GM21423 (cell line): Measurements from ENCODE around the gene BEND2.
"Not testable (repeated sequence)": the region's sequence is repeated elsewhere in the genome, so short reads cannot be mapped to it uniquely, and the experiment has no call there.

ENCODE experiments used
- ATAC-seq: cut with Tn5 transposase; IDR thresholded peaks from one replicate; pipeline ENCODE4 v1.9.1; 2021; ENCODE audit warnings: mild to moderate bottlenecking, moderate library complexity; ENCODE audit not compliant: unreplicated experiment

Gene BEND2

DNA sequence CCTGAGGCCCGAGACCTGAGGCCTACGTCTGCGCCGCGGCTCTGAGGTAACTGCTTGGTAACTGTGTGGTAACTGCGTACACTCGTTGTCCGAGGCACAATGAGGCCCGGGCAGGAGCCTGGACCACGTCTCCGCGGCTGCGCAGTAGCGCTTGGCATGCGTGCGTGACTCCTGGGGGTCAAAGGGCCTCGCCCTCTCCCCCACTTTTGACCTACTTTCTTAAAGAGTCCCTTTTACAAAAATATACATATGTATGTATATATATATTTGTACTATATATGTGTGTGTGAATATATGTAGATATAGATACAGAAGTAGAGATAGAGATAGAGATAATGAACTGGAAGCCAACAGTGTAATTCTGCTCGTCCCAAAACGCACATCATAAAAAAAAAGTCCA lies at the start of gene BEND2:
Gene BEND2 (minus strand): TSS at position 101 of the 400 bp plus-strand sequence. CDS start 136 bp downstream, outside the sequence.
- ATAC-seq: no peak

DNA sequence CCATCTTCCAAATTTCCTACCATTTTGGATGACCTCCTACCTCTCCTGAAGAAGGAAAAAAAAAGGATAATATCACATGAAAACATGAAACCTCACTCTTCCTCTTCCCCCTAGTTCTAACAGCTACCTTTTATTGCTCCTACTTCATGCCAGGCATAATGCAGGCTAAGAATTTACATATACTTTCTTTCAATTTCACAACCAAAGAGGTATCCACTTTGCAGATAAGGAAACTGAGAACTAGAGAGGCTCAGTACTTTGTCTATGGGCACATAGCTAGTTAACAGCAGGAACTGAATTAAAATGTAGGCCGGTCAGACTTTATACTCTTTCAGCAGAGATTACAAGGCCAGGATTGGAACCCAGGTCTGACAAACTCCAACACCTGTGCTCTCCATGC lies 34.4 kb upstream of the BEND2 start:
- no peak for ATAC-seq

DNA sequence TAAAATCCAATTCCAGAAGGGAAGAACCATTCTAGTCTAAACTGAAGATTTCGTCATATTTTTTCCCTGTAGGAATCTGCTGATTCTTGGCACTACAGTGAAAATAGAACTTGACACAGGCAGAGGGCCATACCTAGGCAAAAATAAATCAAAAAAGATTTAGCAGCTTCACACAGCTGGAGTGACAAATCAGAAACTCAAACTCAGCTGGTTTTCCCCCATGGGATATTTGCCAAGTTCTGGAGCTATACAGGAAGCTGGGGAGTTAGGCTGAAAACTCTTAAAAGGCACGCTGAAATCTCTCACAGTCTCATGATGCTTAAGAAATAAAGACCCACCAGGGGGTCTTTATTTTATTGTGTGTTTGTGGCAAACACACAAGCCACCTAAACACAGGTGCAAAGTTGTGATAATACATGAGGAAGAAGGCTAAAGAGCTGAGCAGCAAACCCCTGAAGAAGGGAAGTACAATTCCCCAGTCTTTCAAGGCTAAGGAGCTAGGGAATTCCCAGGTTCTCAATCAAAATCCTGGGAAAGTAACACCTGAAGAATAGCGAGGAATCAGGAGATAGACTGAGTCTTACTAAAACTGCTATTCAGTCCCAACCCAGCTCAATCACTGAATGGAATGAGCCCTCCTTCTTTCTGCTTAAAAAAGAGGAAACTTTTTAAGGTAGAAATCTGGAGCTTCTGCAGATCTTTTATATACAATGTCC lies 32.1 kb upstream of the BEND2 start:
- ATAC-seq: no peak

DNA sequence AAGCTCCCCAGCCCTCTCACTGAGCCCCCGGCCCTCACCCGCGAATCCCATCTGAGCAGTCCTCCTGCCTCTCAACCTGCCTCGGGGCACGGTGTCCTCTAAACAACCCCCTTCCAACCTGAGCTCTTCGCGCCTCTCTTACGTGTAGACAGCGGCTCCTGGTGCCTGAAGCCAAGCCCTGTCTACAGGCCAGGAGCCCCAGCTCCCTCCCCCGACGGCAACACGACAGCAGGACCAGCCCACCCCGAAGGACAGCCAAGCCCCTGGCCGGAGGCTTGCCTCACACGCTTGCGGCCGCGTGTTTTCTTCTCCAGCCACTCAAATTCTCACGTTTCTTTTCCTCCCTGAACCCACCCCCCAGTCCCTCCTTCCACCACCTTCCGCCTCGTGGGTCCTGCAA lies 9.0 kb upstream of the BEND2 start:
- not testable (repeated sequence) for ATAC-seq

DNA sequence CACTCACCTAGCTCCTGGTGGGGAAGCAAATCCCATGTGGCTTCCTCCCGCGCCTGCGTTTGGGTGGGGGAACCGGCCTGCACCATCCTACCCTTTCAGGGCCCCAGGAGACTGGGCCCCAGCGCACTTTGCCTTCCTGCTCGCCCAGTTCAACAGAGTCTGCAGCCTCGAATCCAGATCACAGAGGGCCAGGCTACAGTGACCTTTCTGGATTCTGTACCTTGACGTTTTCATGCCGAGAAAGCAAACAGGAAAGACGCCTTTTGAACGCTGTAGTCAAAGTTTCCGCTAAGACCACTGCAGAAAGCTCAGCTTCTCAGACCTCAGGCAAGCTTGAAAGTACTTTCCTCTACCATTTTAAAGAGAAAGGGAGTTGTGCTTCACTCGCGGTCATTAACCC lies 7.4 kb upstream of the BEND2 start:
- ATAC-seq: no peak

DNA sequence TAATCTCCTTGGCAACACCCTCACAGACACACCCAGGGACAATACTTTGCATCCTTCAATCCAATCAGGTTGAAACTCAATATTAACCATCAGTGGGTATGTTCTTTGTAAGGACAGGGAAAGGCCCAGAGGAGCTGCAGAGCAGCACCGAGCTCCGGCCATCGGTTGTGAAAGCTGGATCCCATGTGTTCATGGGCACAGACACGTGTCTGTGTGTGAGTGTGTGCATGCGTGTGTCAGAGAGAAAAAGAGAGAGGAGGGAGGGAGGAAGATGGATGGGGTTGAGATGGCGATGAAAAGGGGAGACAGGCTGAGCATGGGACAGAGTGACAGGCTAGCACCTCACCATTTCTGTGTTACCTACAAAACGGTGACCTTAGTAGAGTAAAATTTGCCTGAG lies 6.8 kb upstream of the BEND2 start:
- ATAC-seq: no peak

DNA sequence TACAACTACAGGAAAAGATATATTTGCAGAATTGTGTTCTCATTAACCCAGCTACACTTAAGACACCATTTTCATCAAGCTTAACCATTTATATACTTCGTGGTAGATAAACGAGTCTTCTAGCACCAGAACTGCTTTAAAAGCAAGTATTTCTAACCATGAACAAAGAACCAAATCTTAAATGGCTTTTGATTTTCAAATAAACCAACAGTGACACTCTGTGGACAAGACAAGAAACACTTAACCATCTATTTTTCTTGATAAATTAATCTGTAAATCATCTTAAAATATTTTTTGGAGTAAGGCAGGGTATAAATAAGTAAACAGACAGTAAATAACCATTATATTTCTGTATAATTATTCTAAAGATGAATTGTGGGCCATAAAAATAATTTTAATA lies 10.2 kb downstream of the BEND2 start:
- no peak for ATAC-seq

DNA sequence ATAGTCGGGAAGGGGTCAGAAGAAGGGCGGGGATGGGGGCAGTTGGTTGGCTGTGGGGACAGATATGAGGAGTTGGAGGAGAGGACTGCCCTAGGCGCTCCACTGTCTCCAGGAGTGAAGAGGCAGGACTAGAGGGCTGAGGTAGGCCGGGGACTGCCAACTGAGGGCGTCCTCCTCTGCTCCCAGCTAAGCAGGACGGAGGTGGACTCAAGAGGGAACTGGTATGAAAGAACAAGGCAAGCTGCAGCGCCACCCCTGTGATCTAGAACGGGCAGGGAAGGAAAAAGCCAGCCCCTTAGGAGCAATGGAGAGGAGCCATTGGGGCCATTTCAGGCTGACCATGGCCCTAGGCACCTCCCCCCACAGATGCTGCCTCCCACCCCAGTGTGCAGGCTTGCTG lies 14.0 kb downstream of the BEND2 start:
- ATAC-seq: no peak

DNA sequence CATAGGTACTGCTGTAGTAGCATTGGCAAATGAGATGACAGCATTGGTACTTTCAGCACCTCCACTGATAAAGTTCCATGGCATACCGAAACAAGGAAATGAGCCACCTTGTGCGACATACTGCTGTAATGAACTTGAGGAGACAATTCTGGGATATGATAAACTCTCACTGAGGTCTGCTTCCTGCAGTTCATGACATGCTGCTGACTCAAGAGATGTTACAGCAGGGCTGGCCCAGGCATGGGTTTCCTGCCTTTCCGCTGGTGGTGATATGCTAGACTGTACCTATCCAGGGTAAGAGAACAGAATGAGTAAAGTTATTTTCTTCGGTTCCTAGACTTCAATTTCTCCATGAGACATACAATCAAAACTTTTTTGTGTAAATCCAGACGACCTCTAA lies 17.1 kb downstream of the BEND2 start:
- no peak for ATAC-seq

DNA sequence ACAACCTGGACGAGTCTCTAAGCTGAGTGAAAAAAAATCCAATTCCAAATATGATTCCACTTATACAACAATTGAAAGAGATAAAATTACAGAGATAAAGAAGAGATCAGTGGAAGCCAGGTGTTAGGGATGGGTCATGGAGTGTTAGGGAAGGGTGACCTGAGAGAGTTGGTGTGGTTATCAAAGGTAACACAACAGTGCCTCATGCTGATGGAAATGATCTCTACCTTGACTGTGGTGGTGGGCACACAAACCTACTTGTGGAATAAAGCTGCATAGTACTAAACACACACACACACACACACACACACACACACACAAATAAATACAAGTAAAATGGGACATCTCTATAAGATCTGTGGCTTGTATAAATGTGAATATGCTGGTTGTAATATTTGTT lies 26.0 kb downstream of the BEND2 start:
- ATAC-seq: no peak

DNA sequence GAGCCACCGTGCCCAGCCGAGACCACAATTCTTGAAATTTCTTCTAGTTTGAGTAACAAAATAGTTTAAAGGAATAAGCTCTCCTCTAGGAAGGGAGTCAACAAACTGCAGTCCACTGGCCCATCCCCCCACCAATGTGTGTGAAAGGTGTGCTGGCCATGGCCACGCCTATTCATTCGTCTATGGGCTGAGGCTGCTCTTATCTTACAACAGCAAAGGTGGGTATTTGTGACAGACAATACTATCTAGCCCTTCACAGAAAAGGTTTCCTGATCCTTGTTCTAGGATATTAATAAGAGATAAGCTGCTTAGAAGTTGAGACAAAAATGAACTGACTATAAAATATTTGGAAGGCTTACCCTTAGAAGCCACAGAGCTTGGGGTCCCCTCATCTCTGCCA lies 41.2 kb downstream of the BEND2 start:
- no peak for ATAC-seq

DNA sequence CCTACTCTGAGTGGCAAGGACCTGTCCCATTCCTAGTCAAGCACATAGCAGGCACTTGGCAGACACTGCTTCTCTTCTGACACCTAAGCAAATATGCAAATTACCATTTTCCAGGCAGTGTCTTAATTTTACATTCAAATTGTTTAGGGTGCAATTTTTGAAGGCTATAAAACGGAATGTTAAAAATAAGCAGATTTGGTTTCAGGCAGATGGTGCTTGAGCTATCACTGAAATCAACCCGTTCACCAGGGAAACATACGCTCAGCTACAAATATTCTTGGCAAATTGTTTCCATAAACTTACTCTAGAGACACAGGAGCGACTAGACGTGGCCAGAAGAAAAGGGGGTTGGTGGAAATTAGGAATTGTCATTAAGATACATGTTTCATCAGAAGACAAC lies 45.7 kb downstream of the BEND2 start:
- no peak for ATAC-seq

DNA sequence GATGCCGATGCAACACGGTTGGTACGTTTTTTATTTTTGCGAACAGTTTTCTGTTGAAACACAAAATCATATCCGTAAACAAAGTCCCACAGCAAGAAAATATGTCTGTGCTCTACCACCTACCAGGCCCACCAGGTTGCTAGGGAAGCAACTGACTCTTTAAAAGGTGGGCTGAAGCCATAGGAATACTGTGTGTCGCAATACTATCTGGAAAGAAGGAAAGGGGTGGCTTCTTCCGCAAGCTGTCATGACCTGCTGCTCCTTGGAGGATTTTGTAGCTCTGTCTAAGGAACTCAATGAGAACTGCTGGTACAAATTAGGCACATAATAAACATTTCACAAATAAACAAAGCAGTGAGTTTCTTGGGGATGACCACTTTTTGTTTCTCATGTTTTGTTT lies 46.5 kb downstream of the BEND2 start:
- no peak for ATAC-seq

DNA sequence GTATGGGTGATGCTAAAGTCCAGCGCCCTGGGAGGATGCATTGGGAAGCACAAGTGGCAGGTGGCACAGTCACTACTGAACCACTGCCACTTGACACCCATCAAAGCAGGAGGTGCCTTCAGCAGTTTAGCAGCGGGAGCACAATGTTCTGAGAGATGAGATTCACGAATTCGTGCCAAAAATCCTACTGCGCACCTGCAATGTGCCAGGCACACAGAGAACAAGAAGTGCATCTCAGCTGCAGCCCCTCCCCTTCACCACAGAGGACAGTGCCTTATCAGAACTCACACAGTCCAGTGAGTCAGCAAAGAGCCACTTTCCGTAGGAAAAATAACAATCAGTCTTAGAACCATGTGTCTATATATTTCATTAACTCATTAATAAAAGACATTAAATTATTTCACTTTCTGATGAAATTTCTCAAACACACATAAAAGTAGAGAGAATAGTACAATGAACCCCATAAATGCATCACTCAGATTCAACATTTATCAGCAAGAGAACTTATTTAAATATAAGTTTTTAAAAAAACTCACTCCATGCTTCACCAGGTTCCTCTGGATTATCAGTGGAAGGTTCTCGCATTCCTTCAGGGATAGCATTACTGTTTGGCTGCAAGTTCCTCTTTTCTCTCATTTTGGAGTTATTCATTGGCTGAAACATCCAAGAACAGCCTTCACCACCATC lies 47.0 kb downstream of the BEND2 start:
- no peak for ATAC-seq

DNA sequence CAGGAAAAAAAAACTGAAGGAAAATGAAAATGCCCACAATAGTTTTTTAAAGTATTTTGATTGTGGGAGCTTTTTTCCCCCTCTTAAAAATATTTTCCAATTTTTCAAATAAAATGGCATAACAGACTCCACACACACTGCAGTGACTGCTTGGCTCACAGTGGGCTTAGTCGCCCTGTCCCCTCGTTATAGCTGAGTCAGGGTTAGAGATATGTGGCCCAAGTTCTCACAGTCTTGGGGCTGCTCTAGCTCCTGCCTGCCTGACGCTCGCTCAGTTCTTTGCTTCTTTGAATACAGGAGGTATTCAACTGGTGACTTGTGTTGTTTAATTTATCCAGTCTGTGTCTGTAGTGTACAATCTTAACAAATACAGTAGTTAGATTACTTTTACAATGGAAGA lies 47.7 kb downstream of the BEND2 start:
- no peak for ATAC-seq

DNA sequence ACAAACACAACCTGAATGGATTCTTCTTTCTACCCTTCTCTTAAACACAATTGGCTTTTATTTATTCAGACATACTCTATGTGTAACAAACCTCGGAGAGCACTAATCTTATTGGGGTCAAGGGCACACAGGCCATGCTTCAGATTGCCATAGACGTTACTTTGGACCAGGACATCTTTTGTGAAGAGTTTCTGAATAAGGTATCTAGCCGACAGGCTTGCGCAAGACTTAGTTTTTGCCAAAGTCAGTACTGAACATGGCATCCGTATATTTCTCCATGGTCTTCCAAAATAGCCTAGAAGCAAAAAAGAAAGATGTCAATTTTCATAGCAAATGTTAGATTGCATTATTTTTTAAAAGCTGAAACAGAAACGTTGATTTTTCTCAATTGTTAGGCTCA lies 49.8 kb downstream of the BEND2 start:
- ATAC-seq: no peak

DNA sequence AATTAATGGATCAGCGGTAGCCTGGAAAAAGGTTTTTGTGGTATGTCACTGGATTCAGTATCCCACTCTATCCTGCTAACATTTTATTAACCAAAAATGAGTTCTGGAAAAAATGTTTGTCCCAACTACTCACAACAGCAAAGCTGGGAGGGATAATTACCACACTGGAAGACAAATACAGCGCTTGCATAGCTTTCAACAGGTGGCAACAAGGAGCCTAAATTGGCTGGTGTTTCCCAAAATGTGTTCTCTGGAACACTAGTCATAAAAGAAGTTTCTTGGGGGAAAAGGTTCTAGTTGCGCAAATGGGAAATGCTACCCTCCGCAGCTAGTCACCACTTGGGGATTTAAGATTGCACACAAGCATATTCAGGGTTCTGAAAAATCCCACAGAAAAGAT lies 54.6 kb downstream of the BEND2 start:
- no peak for ATAC-seq

DNA sequence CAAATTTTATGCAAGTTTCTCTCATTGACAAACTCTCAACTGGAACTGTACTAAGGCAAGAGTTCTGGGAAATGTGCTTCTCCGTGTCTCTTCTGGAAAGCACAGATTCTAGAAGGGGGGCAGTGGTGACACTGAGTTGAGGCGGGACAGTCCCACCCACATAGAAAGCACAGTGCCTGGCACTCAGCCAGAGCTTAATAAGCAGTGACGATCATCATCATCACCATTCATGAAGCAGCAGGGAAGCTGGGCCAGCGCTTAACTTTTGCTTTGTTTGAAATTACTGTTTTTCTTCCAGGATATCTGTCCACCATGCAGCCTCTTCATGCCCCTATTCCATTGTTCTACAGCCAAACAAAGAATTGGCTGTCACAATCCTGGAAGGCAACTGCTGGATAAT lies 60.3 kb downstream of the BEND2 start:
- ATAC-seq: no peak

DNA sequence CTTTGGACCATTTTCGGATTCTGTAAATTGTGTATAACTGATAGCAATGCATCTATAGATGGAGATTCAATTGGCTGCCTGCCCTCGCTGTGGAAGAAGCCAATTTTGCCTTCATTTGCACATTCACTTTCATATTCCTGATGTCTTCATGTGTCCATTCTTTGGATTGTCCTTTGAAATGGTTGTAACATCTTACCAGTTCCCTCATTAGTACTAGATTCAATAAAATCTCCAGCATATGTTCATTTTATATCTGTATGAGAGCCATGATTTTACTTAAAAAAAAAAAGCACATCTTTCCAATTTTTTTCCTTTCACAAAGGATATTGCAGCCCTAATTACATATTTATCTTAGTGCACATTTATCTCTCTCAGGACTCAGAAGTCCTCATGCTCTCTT lies 61.7 kb downstream of the BEND2 start:
- ATAC-seq: no peak

DNA sequence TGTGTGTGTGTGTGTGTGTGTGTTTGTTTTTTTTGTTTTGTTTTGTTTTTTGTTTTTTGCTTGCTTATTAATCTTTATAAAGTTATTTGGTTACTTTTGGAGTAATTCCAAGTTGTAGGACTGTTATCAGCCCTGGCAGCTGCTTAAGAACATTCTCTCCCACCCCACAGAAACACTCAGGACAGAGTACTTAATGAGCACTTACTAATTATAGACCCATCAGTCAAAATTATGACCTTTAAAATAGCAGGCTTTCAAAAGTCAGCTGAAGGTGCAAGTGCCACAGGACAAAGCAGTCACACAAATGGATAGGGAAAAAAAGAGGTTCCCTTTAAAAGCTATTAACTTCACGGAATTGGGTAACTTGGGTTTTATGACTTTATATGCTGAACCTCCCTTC lies 69.0 kb downstream of the BEND2 start:
- no peak for ATAC-seq

DNA sequence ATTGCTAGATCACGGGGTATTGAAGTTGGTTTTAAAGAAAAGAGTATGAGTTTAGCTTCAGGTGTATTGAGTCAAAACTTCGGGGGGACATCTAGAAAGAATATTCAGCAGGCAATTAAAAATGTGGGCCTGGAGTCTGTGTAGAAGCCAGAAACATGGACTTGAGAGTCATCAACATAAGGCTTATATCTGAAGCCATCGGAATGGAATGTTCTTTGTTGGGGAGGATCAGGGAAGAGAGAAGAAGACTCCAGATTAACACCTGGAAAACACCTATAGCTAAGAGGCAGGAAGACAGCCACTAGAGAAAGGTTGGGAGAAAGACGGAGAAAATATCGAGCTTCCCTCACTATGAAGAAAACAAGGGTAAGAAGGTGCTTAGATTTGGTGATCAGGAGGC lies 69.5 kb downstream of the BEND2 start:
- ATAC-seq: no peak

DNA sequence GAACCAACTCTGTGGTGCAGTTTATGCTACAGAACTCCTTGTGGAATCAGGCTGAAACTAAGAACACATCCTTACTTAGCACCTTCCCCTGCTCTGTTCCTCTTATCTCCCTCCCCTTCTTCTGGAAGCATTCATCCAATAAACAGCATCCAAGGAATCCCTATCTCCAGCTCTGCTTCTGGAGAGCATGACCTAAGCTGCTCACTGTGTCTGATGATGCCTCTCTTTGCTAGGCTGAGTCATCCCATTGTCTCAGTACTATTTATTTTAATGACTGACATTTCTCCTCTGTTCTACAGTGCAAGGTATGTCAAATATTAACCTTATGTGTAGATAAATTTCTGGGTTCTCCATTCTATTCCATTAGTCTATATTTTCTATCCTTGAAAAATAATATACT lies 71.2 kb downstream of the BEND2 start:
- ATAC-seq: no peak

DNA sequence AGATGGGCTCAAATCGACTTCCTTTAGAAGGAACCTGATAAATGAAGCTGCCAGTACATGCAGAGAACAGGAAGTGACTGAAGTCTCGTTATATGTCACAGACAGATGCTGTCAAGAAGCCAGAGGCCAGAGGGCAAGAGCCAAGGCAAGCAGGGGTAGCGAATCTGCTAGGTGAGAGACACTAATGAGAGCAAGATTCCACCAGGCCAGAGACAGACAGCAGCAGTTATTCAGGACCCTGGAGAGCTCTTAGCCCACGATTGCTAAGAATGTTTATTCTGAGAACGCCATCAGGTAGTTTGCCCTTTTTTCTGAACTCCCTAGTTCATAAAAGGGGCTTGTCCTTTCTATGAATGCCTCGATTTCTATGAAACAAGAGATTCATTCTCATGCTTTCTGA lies 73.7 kb downstream of the BEND2 start:
- ATAC-seq: no peak
